HG03442 (cell line): ENCODE results near the gene TCAF2.
"Not testable (repeated sequence)": the region's sequence is repeated elsewhere in the genome, so short reads cannot be mapped to it uniquely, and the experiment has no call there.

Source experiments
- ATAC-seq: cut with Tn5 transposase; IDR thresholded peaks from one replicate; pipeline ENCODE4 v1.9.1; 2021; ENCODE audit warnings: mild to moderate bottlenecking, moderate library complexity; ENCODE audit not compliant: unreplicated experiment

Gene TCAF2

GRCh38 chr7:143620646-143621045 is at the start of gene TCAF2:
Gene TCAF2, plus strand, starts transcription at chr7:143620974.
- peak; percentile 75 for ATAC-seq

GRCh38 chr7:143571501-143571900 is 49.3 kb upstream of the TCAF2 start, which contains the start of gene CTAGE15:
Gene CTAGE15, plus strand, starts transcription at chr7:143571801. Its CDS starts 17 bp downstream, at chr7:143571818.
- ATAC-seq, result not testable (repeated sequence)

GRCh38 chr7:143588183-143588582 is 32.6 kb upstream of the TCAF2 start:
- not testable (repeated sequence) for ATAC-seq

GRCh38 chr7:143589897-143590296 is 30.9 kb upstream of the TCAF2 start:
- not testable (repeated sequence) for ATAC-seq

GRCh38 chr7:143598086-143598485 is 22.7 kb upstream of the TCAF2 start:
- ATAC-seq, result not testable (repeated sequence)

GRCh38 chr7:143603549-143603948 is 17.2 kb upstream of the TCAF2 start:
- ATAC-seq, result not testable (repeated sequence)

GRCh38 chr7:143606088-143606487 is 14.7 kb upstream of the TCAF2 start:
- not testable (repeated sequence) for ATAC-seq

GRCh38 chr7:143615545-143615944 is 5.2 kb upstream of the TCAF2 start:
- ATAC-seq, result not testable (repeated sequence)

- not testable (repeated sequence) for ATAC-seq
These were observed 3.6 kb upstream of the TCAF2 start for GRCh38 chr7:143617204-143617603.

- peak; percentile 23 for ATAC-seq
These were observed 716 bp upstream of the TCAF2 start for GRCh38 chr7:143620058-143620457.

GRCh38 chr7:143621175-143621574 is 401 bp downstream of the TCAF2 start:
- peak; percentile 32 for ATAC-seq

- ATAC-seq, result peak; percentile 19
These were observed 1.4 kb downstream of the TCAF2 start for GRCh38 chr7:143622130-143622529.

GRCh38 chr7:143630653-143631052 is 9.9 kb downstream of the TCAF2 start:
- not testable (repeated sequence) for ATAC-seq

GRCh38 chr7:143632506-143632905 is 11.7 kb downstream of the TCAF2 start:
- not testable (repeated sequence) for ATAC-seq

GRCh38 chr7:143633013-143633618 is 12.3 kb downstream of the TCAF2 start:
- ATAC-seq, result not testable (repeated sequence)

GRCh38 chr7:143635364-143636240 is 14.8 kb downstream of the TCAF2 start:
- not testable (repeated sequence) for ATAC-seq

- peak; percentile 80 for ATAC-seq
These were observed 18.6 kb downstream of the TCAF2 start for GRCh38 chr7:143639372-143639771.

GRCh38 chr7:143640528-143641189 is 19.9 kb downstream of the TCAF2 start:
- ATAC-seq, result not testable (repeated sequence)

- ATAC-seq, result not testable (repeated sequence)
These were observed 25.8 kb downstream of the TCAF2 start for GRCh38 chr7:143646598-143646997.

- not testable (repeated sequence) for ATAC-seq
These were observed 29.1 kb downstream of the TCAF2 start for GRCh38 chr7:143649902-143650301.

GRCh38 chr7:143650447-143650846 is 29.7 kb downstream of the TCAF2 start:
- ATAC-seq, result not testable (repeated sequence)
